SH-SY5Y (cell line): ENCODE measurements around the gene SIDT2.

Experiments used
- GATA2 ChIP-seq: IDR thresholded peaks from 2 replicates; pipeline ENCODE4 v1.6.1; 2011; ENCODE audit warnings: mild to moderate bottlenecking, low read depth, low read length
- GATA3 ChIP-seq: IDR thresholded peaks from 2 replicates; pipeline ENCODE4 v1.6.1; 2011; ENCODE audit warnings: low read depth, mild to moderate bottlenecking, low read length, moderate library complexity

Gene SIDT2

DNA sequence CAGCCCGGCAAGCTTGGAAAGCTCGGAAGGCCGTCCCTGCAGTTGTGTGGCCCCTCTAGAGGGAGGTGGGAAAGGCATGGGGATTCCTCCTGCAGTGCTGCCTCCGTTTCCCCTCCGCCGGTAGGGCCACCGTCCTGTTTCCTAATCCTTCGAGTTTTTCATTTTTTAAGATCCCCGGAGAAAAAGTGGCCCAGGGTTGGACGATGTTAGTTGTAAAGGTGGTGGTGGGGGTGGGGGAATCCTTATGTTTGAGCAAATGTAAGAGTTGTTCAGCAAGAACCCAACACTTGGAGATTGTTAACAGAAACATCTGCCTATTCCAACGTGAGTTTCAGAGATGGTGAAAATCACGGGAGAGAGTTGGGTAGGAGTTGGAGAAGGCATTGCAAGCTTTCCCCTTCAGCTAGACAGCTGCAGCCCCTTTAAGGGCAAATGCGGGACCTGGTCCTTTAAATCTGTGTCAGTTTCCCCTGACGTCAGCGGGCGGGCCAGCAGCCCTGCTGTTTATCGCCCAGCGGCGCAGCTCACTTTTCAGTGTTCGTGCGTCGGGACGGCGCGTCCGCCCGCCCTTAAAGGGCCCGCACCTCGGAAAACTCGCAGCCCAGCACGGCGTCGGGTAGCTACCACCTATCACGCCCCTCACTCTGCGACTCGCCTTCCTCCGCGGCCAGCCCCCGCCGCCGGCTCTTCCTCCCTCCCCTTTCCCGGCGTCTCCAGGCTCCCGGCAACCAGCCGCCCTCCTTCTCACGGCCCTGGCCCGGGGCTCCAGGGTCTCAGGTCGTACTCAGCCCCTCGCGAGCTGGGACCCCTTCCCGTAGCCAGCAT lies at the start of gene SIDT2:
SIDT2 (plus strand) TSS at position 534 of the 825 bp plus-strand sequence. CDS start 521 bp downstream, outside the sequence.
- TF ChIP-seq GATA3 (no peak), GATA2 (no peak)

DNA sequence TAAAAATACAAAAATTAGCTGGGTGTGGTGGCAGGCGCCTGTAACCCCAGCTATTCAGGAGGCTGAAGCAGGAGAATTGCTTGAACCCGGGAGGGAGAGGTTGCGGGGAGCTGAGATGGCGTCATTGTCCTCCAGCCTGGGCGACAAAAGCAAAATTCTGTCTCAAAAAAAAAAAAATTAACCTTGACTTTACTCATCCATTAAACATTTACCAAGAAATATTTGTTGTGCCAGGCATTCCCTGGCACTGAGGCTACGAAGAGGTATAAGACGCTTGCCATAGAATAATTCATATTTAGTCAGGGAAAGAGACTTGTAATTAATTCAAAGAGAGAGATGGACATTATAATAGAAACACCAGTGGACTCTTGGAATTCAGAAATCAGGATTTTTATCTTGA lies 47.7 kb upstream of the SIDT2 start:
- no peak for TF ChIP-seq GATA2
- no peak for TF ChIP-seq GATA3

DNA sequence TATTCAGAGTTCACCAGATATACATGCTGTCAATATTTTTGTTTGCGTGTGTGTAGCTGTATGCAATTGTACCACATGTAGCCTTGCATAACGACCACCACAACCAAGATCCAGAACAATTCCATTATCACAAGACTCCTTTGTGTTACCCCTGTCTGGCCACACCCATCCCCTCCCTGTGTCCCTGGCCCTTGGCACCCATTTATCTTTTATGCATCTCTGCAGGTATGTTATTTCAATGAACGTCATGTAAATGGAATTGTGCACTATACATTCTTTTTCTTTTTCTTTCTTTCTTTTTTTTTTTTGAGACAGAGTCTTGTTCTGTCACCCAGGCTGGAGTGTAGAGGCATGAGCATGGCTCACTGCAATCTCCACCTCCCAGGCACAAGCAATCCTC lies 44.1 kb upstream of the SIDT2 start:
- TF ChIP-seq GATA2 = no peak
- no peak for TF ChIP-seq GATA3

DNA sequence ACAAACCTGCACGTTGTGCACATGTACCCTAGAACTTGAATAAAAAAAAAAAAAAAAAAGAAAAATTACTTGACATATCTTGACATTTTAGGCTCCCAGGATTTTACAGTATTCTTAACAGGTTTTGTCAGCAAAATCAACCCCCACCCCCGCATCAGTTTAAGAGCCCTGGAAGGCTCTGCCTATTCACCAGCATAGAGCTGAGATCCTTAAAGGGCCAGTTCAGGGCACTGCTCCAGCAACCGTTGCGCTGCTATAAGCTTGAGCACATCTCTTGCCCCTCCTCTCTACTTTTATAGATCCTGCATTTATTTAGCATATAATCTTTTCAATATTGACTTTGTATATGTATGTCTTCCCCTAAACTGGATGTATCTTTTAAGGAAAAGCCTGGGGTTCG lies 35.2 kb upstream of the SIDT2 start:
- TF ChIP-seq GATA3 = no peak
- no peak for TF ChIP-seq GATA2

DNA sequence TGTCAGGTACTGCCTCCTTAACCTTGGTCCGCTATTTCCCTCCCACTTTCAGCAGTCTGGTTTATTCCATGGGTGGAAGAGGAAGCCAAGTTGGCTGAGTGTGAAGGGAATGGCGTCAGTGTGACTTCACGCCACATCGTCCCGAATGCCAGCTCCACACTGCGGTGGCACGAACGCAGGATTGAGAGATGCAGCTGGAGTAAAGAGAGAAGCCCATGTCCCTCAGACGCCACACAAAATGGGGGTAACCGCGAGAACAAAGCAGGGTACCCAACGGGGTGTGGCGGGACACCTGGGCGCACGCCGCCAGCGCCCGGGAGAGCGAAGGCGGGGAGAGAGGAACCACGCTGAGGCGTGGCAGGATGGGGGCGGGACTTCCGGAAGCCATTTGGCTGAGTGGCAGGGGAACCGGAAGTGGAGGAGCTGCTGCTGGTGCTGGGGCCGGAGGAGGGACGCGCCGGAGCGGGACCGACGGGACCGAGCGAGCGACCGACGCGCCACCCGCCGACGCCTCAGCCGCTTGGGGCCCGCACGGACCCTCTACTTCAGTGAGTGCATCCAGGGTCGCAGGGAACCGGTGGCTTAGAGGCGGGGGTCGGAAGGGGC lies 34.6 kb upstream of the SIDT2 start, which contains the start of gene PAFAH1B2:
PAFAH1B2 (plus strand) TSS at position 417 of the 606 bp plus-strand sequence. CDS start 8,161 bp downstream, outside the sequence.
- TF ChIP-seq GATA3 (no peak), GATA2 (no peak; the same call in 1 of the 2 replicates)

DNA sequence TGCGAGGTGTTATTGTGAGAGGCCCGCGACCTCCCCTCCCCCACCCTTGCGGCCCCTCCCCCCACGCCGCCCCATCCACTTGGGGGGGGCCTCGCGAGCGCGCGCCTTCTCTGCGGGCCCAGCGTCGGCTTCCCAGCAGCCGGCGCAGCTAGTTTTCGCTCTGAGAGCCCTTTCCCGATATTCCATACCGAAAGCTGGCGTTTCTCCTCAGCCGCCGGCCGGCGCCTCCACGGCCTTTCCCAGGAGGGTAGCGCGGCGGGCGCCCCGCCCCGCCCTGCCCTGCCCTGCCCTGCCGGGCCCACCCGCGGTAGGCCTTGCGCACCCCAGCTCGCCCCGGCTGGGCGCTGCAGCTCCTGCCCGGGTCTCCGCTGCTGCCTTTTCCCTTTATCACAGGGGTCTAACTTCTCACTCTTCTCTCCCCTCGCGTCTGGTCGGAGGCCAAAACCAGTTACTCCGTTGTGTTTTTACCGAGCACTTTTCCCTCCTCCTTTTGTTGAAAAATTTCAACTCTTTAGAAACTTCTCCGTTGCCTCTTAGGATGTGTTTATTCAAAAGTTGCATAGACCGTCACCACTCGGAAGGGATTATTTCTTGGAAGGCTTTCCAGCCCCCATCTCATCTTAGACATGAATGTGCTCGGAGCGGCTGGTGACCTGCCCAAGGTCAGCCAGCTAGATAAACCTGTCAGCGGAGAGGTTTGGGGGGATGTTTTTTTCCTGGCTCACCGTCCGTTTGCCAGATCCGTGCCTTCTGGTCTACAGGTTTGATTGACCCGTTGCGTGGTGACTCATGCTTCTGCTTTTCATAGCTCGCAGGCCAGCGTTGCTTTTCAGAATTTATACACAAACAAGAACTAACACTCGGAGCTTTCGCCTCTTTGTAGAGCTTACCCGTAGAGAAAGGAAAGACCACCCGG lies 33.8 kb upstream of the SIDT2 start:
- no peak; the same call in 1 of the 2 replicates for TF ChIP-seq GATA2
- no peak for TF ChIP-seq GATA3

DNA sequence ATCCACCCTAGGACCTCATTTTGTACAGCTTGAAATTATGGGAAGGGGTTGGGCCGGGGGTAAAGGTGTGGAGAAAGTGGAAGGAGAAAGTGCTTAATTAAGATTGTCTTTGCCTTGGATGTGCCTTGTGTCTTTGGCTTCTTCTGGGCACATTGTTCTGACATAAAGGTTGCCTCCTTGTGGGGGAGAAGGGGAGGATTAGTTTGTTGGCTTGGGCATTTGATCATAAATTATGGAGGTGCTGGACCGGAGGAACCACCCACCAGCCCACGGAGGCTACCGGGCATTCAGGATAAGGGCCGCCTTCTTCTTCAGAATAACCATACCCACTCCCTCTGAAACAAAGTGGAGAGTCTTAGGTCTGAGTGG lies 33.2 kb upstream of the SIDT2 start:
- TF ChIP-seq GATA2 = no peak
- TF ChIP-seq GATA3 = no peak

DNA sequence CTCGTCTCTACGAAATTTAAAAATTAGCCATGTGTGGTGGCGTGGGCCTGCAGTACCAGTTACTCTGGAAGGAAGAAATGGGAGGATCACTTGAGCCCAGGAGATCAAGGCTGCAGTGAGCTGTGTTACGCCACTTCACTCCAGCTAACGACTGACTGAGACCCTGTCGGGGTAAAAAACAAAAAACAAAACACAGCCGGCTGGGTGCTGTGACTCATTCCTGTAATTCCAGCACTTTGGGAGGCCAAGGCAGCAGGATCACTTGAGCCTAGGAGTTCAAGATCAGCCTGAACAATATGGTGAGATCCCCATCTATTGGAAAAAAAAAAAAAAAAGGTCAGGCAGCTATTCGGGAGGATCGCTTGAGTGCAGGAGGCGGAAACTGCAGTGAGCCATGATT lies 32.0 kb upstream of the SIDT2 start:
- TF ChIP-seq GATA3 (no peak), GATA2 (no peak)

DNA sequence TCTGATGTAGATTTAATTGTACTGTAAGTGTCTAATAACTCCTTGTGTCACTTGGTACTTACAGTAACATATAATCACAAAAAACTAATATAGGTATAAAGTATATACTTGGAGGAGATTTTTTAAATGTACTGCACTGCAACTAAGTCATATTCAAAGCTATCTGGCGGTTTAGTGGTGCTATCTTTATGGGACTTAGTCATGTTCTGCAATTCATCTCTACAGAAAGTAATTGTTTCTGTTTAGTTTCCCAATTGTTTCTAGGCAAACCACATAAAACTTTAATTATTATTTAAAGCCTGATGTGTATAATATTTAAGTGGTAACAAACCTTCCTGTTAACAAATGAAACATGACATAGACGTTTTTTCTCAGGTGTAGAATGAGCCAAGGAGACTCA lies 26.5 kb upstream of the SIDT2 start:
- TF ChIP-seq GATA2 (no peak), GATA3 (no peak)

DNA sequence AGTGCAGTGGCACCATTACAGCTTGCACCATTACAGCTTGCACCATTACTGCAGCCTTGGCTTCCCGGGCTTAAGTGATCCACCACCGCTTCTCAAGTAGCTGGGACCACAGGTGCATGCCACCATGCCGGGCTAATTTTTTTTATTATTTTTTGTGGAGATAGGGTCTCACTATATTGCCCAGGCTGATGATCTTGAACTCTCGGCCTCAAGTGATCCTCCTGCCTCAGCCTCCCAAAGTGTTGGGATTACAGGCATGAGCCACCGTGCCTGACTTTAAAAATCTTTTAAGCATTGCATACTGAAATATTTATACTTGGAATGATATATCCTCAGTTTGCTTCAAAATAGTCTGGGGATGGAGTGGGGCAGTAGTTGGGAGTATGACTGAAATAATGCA lies 24.1 kb upstream of the SIDT2 start:
- TF ChIP-seq GATA2 (no peak), GATA3 (no peak)

DNA sequence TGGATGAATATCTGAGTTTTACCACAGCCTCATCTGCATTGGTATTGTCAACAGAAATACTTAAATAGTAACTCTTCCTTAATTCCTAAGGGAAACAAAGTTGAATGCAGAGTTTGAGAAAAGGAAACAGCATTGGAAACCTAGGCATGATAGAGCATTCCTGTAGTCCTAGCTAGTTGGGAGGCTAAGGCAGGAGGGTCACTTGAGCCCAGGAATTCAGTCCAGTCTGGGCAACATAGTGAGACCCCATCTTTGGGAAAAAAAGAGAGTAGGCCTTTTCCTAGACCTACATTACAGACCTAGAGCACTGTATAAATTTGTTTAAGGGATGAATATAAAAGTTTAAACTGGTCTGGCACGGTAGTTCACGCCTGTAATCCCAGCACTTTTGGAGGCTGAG lies 21.0 kb upstream of the SIDT2 start:
- no peak for TF ChIP-seq GATA3
- no peak for TF ChIP-seq GATA2

DNA sequence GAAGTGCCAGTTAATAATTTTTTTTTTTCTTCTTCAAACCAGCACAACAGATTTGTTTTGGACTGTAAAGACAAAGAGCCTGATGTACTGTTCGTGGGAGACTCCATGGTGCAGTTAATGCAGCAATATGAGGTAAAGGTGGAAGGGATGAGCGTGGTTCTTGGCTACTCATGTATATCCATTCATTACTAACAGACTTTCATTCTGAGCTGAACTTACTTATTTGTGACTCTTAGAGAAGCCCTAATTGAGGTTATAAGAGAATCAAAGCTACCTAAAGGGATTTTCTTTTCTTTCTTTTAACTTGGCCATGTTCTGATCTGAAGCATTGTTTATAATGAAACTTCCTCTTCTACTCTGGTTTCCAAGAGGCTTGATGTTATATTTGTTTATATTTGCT lies 18.7 kb upstream of the SIDT2 start:
- TF ChIP-seq GATA2 (no peak), GATA3 (no peak)

DNA sequence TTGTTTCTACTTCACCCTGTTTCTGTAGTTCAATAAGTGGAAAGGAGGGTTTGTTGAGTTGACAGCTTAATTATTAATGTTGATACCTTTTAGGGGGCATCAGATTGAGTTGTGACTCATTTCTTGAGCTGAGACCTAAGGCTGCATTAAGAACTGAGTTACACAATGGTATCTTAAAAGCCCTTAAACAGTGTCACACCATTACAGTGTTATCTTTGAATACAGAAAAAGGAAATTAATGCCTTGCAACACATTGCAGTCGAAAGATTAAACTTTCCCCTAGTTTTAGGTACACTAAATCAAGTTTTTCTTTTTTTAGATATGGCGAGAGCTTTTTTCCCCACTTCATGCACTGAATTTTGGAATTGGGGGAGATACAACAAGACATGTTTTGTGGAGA lies 17.7 kb upstream of the SIDT2 start:
- TF ChIP-seq GATA2 (no peak), GATA3 (no peak)

DNA sequence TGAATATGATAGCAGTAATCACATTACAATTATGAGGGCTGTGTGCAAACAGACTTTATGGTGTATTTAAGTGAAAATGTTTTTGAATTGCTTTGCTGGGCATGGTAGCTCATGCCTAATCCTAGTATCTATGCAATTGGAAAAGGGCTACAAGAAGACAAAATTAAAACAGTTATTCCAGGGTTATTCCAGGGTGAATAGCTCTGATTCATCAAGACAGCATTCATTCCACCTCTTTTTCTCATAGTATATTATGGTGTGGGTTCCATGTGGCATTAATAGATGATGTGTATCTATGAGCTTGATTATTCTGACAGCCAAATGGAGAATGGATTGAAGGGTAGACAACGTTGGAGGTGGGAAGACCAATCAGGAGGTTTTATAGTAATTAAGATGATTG lies 12.1 kb upstream of the SIDT2 start:
- TF ChIP-seq GATA2 = no peak
- no peak for TF ChIP-seq GATA3

DNA sequence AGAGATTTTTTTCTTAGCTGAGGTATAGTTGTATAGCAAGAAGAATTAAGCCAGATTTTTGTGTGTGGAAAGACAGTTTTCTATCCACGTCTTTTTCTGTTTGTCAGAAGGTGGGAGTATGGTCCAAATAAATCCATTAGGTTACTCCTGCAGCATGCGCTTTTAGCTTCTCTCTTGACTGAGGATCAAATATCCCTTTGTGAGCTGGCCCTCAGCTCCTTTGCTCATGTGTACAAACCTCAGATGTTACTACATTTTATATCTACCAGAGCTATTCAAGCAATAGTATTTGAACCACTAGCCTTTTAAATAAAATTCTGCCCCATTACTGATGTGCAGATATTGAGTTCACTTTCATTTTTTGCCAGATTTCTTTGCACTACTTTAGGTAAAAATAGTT lies 8.8 kb upstream of the SIDT2 start:
- TF ChIP-seq GATA3 = no peak
- TF ChIP-seq GATA2 = no peak
